WTC11 (cell line): Measurements from ENCODE around the gene GPR137B.

ENCODE experiments used
- TF ChIP-seq, protein P1 (sequence below): fragments of 200-600 bp; IDR thresholded peaks from 2 replicates; pipeline ENCODE4 v1.8.0; 2022; ENCODE audit warnings: antibody characterized with exemption
- TF ChIP-seq, protein P2 (sequence below): sonication (generic); formaldehyde crosslinking; IDR thresholded peaks from 2 replicates; pipeline ENCODE4 v1.8.1; 2022; ENCODE audit warnings: low read depth, missing genetic modification reagents, borderline replicate concordance

DNA sequence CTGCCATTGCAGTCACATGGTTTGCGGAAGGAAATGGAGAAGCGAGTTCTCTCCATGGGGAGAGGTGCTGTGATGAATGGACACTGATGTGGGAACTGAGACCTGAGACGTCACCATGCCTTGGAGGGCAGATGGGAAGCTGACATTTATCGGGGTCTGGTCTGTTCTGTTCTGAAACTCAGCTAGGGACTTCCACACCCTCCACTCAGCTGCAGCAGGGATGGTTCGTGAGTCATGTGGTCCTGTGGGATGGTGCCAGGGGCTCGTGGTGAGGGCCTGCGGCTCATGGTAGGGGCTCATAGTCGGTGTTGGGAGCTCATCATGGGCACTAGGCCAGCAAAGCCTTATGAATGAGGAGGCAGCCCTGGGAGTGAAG lies 6.1 kb downstream of the GPR137B start:
- TF ChIP-seq, protein P1, sequence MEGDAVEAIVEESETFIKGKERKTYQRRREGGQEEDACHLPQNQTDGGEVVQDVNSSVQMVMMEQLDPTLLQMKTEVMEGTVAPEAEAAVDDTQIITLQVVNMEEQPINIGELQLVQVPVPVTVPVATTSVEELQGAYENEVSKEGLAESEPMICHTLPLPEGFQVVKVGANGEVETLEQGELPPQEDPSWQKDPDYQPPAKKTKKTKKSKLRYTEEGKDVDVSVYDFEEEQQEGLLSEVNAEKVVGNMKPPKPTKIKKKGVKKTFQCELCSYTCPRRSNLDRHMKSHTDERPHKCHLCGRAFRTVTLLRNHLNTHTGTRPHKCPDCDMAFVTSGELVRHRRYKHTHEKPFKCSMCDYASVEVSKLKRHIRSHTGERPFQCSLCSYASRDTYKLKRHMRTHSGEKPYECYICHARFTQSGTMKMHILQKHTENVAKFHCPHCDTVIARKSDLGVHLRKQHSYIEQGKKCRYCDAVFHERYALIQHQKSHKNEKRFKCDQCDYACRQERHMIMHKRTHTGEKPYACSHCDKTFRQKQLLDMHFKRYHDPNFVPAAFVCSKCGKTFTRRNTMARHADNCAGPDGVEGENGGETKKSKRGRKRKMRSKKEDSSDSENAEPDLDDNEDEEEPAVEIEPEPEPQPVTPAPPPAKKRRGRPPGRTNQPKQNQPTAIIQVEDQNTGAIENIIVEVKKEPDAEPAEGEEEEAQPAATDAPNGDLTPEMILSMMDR, result no peak
- TF ChIP-seq, protein P2, sequence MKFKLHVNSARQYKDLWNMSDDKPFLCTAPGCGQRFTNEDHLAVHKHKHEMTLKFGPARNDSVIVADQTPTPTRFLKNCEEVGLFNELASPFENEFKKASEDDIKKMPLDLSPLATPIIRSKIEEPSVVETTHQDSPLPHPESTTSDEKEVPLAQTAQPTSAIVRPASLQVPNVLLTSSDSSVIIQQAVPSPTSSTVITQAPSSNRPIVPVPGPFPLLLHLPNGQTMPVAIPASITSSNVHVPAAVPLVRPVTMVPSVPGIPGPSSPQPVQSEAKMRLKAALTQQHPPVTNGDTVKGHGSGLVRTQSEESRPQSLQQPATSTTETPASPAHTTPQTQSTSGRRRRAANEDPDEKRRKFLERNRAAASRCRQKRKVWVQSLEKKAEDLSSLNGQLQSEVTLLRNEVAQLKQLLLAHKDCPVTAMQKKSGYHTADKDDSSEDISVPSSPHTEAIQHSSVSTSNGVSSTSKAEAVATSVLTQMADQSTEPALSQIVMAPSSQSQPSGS (CRISPR knock-in tag), result no peak
